ENCODE data around the gene PHF3.

Gene PHF3

GRCh38 chr6:63644668-63645326 is 9.2 kb downstream of the PHF3 start:
- DNase-seq = no peak

GRCh38 chr6:63649269-63649668 is 13.7 kb downstream of the PHF3 start:
- DNase-seq = no peak

GRCh38 chr6:63649847-63650265 is 14.3 kb downstream of the PHF3 start:
- no peak for DNase-seq

- DNase-seq = no peak
These were observed 17.4 kb downstream of the PHF3 start for GRCh38 chr6:63652980-63653379.

- no peak for DNase-seq
These were observed 25.2 kb downstream of the PHF3 start for GRCh38 chr6:63660757-63661156.

- DNase-seq = no peak
These were observed 26.2 kb downstream of the PHF3 start for GRCh38 chr6:63661769-63662168.

GRCh38 chr6:63663147-63663955 is 27.7 kb downstream of the PHF3 start:
- no peak for DNase-seq

GRCh38 chr6:63663956-63664281 is 28.3 kb downstream of the PHF3 start:
- DNase-seq = no peak

GRCh38 chr6:63671098-63671754 is 35.6 kb downstream of the PHF3 start:
- no peak for DNase-seq

GRCh38 chr6:63672582-63673129 is 37.1 kb downstream of the PHF3 start:
- DNase-seq = no peak

GRCh38 chr6:63673692-63674091 is 38.1 kb downstream of the PHF3 start:
- DNase-seq = no peak

GRCh38 chr6:63674635-63675034 is 39.0 kb downstream of the PHF3 start:
- no peak for DNase-seq

GRCh38 chr6:63675138-63675537 is 39.5 kb downstream of the PHF3 start:
- no peak for DNase-seq

GRCh38 chr6:63676412-63677114 is 41.0 kb downstream of the PHF3 start:
- DNase-seq = no peak

- no peak for DNase-seq
These were observed 41.7 kb downstream of the PHF3 start for GRCh38 chr6:63677282-63677681.

GRCh38 chr6:63683071-63683603 is 47.5 kb downstream of the PHF3 start:
- no peak for DNase-seq

GRCh38 chr6:63685446-63686379 is 50.1 kb downstream of the PHF3 start:
- no peak for DNase-seq

GRCh38 chr6:63689421-63689820 is 53.8 kb downstream of the PHF3 start:
- no peak for DNase-seq

GRCh38 chr6:63690221-63690620 is 54.6 kb downstream of the PHF3 start:
- no peak for DNase-seq

GRCh38 chr6:63705707-63706106 is 70.1 kb downstream of the PHF3 start:
- no peak for DNase-seq

GRCh38 chr6:63706630-63707029 is 71.0 kb downstream of the PHF3 start:
- DNase-seq = no peak

GRCh38 chr6:63708631-63709030 is 73.0 kb downstream of the PHF3 start:
- DNase-seq = no peak
